Measurements from ENCODE around the gene MSANTD3. TPM values are rescaled to one million over a fixed set of nuclear protein-coding genes. Genes with fewer than 3 reads are reported as not detected.

The MSANTD3 gene
- total and polyA plus RNA-seq, 2 donors, result 14.3 to 19.1 TPM

GRCh38 chr9:100459963-100460362 lies 33.0 kb downstream of the MSANTD3 start:
- no peak overlapping the region for H3K27ac ChIP-seq (ENCODE audit: low read depth)
- H3K36me3 ChIP-seq (ENCODE audit: insufficient read depth), result no peaks in the 10 kb centered on the region
- no peak for DNase-seq (ENCODE audit: extremely low spot score)
- H3K4me1 ChIP-seq (ENCODE audit: insufficient read depth), result no peaks in the 10 kb centered on the region
- no peak overlapping the region for H3K4me3 ChIP-seq (ENCODE audit: low read depth, low read length)
- 65% methylated on average over 2 of the region's 2 CpGs for WGBS

- no peak overlapping the region for H3K27ac ChIP-seq (ENCODE audit: low read depth)
- H3K4me1 ChIP-seq (ENCODE audit: insufficient read depth), result no peaks in the 10 kb centered on the region
- H3K36me3 ChIP-seq (ENCODE audit: insufficient read depth), result no peaks in the 10 kb centered on the region
- no peak overlapping the region for H3K4me3 ChIP-seq (ENCODE audit: low read depth, low read length)
- 88% methylated on average over 2 of the region's 2 CpGs for WGBS
- no peak for DNase-seq (ENCODE audit: extremely low spot score)
These were observed 38.3 kb downstream of the MSANTD3 start for GRCh38 chr9:100465274-100465673.

- Histone ChIP-seq H3K4me1 (ENCODE audit: insufficient read depth) (no peaks in the 10 kb centered on the region), H3K36me3 (ENCODE audit: insufficient read depth) (no peaks in the 10 kb centered on the region), H3K27ac (ENCODE audit: low read depth) (no peak overlapping the region), H3K4me3 (ENCODE audit: low read depth, low read length) (no peak overlapping the region)
- no peak for DNase-seq (ENCODE audit: extremely low spot score)
- 94% methylated on average over 1 of the region's 1 CpG for WGBS
These were observed 38.8 kb downstream of the MSANTD3 start for GRCh38 chr9:100465761-100466160.

- Histone ChIP-seq H3K27ac (ENCODE audit: low read depth) (no peak overlapping the region), H3K4me3 (ENCODE audit: low read depth, low read length) (no peak overlapping the region), H3K4me1 (ENCODE audit: insufficient read depth) (no peaks in the 10 kb centered on the region), H3K36me3 (ENCODE audit: insufficient read depth) (no peaks in the 10 kb centered on the region)
- over 99% methylated on average over 2 of the region's 2 CpGs for WGBS
- DNase-seq (ENCODE audit: extremely low spot score), result no peak
These were observed 39.4 kb downstream of the MSANTD3 start for GRCh38 chr9:100466171-100466828.

DNA sequence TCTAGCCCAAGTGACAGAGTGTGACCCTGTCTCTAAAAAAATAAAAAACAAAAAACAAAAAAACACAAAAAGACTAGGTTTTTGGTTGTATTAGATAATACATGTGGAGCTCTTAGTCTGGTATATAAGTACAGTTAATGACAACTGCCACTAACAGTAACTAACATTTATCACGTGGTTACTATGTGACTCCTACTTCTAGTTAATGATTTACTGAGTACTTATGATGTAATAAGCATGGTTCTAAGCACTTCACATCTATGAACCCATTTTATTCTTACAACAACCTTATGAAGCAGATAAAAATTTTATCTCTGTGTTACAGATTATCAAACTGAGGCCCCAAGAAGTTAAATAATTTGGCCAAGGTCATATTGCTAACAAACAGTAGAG lies 39.9 kb downstream of the MSANTD3 start:
- no peaks in the 10 kb centered on the region for H3K36me3 ChIP-seq (ENCODE audit: insufficient read depth)
- DNase-seq (ENCODE audit: extremely low spot score), result no peak
- WGBS, result 83% methylated on average over 1 of the region's 1 CpG
- H3K27ac ChIP-seq (ENCODE audit: low read depth), result no peak overlapping the region
- H3K4me1 ChIP-seq (ENCODE audit: insufficient read depth), result no peaks in the 10 kb centered on the region
- no peak overlapping the region for H3K4me3 ChIP-seq (ENCODE audit: low read depth, low read length)

DNA sequence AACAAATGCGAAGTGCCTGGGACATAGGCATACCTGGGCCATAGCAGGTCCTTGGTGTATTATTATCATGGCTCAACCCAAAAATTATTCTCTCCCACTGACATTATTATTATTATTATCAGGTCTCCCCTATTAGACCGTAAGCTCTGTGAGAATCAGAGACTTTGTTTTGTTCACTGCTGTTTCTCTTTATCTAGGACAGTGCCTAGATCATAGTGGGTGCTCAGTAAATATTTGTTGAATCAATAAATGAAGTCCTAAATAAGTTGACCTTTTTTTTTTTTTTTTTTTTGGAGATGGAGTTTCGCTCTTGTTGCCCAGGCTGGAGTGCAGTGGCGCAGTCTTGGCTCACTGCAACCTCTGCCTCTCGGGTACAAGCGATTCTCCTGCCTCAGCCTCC lies 41.1 kb downstream of the MSANTD3 start:
- H3K4me3 ChIP-seq (ENCODE audit: low read depth, low read length), result no peak overlapping the region
- H3K27ac ChIP-seq (ENCODE audit: low read depth), result no peak overlapping the region
- H3K36me3 ChIP-seq (ENCODE audit: insufficient read depth), result no peaks in the 10 kb centered on the region
- DNase-seq (ENCODE audit: extremely low spot score), result no peak
- 90% methylated on average over 6 of the region's 6 CpGs for WGBS
- H3K4me1 ChIP-seq (ENCODE audit: insufficient read depth), result no peaks in the 10 kb centered on the region

- no peak for DNase-seq (ENCODE audit: extremely low spot score)
- no peak overlapping the region for H3K4me3 ChIP-seq (ENCODE audit: low read depth, low read length)
- H3K4me1 ChIP-seq (ENCODE audit: insufficient read depth), result peaks cover 3% of the 10 kb centered on the region
- no peak overlapping the region for H3K27ac ChIP-seq (ENCODE audit: low read depth)
- H3K36me3 ChIP-seq (ENCODE audit: insufficient read depth), result no peaks in the 10 kb centered on the region
- 78% methylated on average over 3 of the region's 3 CpGs for WGBS
These were observed 45.3 kb downstream of the MSANTD3 start for GRCh38 chr9:100472268-100472667.

DNA sequence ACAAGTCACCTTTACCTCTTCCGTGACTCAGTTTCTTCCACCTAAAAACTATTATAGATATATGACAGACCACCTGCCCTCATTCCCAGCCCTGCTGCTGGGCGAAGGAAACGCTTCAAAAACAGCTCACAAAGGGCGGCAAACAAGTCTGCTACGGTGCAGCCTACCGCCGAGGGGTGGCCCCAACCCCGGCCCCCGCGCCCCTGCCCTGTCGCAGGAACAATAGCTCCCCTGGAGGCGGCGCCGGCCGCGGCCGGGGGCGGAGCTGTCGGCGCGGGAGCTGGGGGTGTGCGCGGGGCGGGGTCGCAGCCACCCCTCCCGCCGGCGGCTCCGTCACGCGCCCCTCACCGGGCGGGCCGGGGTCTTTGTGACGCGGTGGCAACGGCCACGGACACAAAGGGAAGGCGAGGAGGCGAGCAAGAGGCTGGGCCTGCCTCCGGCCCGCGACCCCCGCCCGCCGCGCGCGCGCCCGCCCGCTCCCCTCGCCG lies 45.9 kb downstream of the MSANTD3 start, which contains the start of gene TMEFF1:
TMEFF1 (plus strand) TSS at position 362 of the 488 bp plus-strand sequence. CDS start 396 bp downstream, outside the sequence.
- Histone ChIP-seq H3K36me3 (ENCODE audit: insufficient read depth) (no peaks in the 10 kb centered on the region), H3K27ac (ENCODE audit: low read depth) (no peak within 1 kb of the TSS), H3K4me3 (ENCODE audit: low read depth, low read length) (peak within 1 kb of the TSS; percentile 86), H3K4me1 (ENCODE audit: insufficient read depth) (peaks cover 3% of the 10 kb centered on the region)
- DNase-seq (ENCODE audit: extremely low spot score), result no peak
- 2% methylated on average over 54 of the region's 54 CpGs for WGBS

DNA sequence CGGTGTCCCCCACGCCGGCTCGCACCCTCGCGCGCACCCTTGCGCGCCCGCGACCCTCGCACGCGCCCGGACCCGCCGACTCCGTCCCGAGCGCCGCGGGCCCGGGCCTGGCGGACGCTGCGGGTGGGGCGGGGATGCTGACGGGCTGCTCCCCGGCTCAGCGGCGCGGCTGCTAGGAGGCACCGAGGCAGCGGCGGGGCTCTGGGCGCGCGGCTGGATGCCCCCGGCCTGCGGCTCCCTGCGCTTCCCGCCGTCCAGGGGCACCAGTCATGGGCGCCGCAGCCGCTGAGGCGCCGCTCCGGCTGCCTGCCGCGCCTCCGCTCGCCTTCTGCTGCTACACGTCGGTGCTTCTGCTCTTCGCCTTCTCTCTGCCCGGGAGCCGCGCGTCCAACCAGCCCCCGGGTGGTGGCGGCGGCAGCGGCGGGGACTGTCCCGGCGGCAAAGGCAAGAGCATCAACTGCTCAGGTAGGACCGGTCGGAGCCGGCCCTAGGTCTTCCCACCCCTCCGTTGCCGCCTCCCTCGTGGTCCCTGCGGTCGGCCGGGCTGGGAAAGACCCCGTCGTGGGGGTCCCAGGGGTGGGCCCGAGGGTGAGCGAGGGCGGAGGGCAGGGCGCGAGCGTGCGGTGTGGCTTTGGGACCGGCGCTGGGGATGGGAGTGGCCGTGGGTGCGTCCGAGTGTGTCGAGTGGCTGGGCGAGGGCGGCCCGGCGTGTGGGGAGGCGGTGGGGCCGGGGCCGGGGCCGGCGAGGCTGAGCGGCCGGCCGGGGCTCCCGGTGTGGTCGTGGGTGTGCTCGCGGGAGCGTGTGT lies 46.5 kb downstream of the MSANTD3 start:
- no peak overlapping the region for H3K27ac ChIP-seq (ENCODE audit: low read depth)
- peak overlapping the region; percentile 86 for H3K4me3 ChIP-seq (ENCODE audit: low read depth, low read length)
- no peaks in the 10 kb centered on the region for H3K36me3 ChIP-seq (ENCODE audit: insufficient read depth)
- H3K4me1 ChIP-seq (ENCODE audit: insufficient read depth), result peaks cover 3% of the 10 kb centered on the region
- under 1% methylated on average over 108 of the region's 108 CpGs for WGBS
- no peak for DNase-seq (ENCODE audit: extremely low spot score)

DNA sequence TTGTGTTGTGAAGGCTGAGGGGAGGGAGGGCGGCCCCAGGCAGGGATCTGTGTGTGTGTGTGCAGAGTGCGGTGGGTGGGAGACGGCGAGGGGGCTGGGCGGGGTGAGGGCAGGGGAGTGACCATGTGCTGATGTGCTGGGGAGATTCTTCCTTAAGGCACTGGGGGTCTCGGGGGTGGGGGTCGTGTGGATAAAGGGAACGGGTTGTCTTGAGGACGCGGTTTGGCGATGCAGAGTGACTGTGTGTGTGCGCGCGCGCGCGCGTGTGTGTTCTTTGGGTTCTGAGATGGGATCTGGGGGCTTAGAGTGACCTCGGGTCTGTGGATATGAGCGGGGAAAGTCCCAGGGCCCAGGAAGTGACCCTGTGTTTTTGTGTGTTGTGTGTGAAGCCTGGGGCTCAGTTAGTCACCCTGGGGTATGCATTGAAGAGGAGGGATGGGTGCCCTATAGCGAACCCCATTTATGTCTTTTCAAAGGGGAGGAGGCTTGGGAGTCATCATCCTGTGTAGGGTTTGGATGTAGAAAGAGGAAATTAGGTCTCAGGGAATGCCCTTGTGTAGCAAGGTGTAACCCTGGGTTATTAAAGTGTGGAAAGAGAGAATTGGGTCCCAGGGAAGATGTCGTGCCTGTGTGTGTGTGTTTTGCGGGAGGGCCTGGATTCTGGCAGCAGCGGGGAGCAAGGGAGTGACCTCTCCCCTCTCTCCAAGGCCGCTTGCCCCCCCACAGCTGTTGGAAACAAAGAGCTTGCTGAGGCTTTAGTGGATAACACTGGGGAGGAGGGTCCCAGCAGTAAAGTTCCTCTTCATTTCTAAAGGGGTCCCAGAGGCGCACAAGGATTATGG lies 47.4 kb downstream of the MSANTD3 start:
- Histone ChIP-seq H3K4me3 (ENCODE audit: low read depth, low read length) (peak overlapping the region; percentile 86), H3K27ac (ENCODE audit: low read depth) (no peak overlapping the region), H3K4me1 (ENCODE audit: insufficient read depth) (peaks cover 3% of the 10 kb centered on the region), H3K36me3 (ENCODE audit: insufficient read depth) (no peaks in the 10 kb centered on the region)
- 31% methylated on average over 26 of the region's 26 CpGs for WGBS
- DNase-seq (ENCODE audit: extremely low spot score), result no peak

- 95% methylated on average over 4 of the region's 4 CpGs for WGBS
- Histone ChIP-seq H3K36me3 (ENCODE audit: insufficient read depth) (no peaks in the 10 kb centered on the region), H3K4me3 (ENCODE audit: low read depth, low read length) (no peak overlapping the region), H3K27ac (ENCODE audit: low read depth) (no peak overlapping the region), H3K4me1 (ENCODE audit: insufficient read depth) (peaks cover 3% of the 10 kb centered on the region)
- DNase-seq (ENCODE audit: extremely low spot score), result no peak
These were observed 48.0 kb downstream of the MSANTD3 start for GRCh38 chr9:100474924-100475276.

DNA sequence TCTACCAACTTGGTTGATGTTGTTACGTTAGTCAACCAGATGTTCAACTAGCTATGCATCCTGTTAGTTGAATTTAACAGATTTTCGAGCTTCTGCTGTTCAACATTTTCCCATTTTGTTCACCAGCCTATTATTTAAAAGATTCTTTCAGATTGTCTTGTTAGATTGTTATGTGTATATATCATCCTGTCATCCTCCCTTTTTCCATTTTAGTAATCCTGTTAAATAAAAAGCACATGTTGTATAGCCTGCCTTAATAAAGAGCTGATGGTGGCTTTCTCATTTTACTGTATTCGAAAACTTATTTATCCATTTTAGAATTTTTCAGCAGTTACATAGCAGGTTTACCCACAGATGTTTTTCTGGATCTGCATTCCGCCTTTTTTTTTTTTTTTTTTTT lies 50.3 kb downstream of the MSANTD3 start:
- 95% methylated on average over 4 of the region's 4 CpGs for WGBS
- DNase-seq (ENCODE audit: extremely low spot score), result no peak
- no peaks in the 10 kb centered on the region for H3K36me3 ChIP-seq (ENCODE audit: insufficient read depth)
- no peak overlapping the region for H3K4me3 ChIP-seq (ENCODE audit: low read depth, low read length)
- no peak overlapping the region for H3K27ac ChIP-seq (ENCODE audit: low read depth)
- peaks cover 3% of the 10 kb centered on the region for H3K4me1 ChIP-seq (ENCODE audit: insufficient read depth)

GRCh38 chr9:100478192-100478591 lies 51.2 kb downstream of the MSANTD3 start:
- peaks cover 3% of the 10 kb centered on the region for H3K4me1 ChIP-seq (ENCODE audit: insufficient read depth)
- H3K27ac ChIP-seq (ENCODE audit: low read depth), result no peak overlapping the region
- WGBS, result 95% methylated on average over 6 of the region's 6 CpGs
- DNase-seq (ENCODE audit: extremely low spot score), result no peak
- no peaks in the 10 kb centered on the region for H3K36me3 ChIP-seq (ENCODE audit: insufficient read depth)
- H3K4me3 ChIP-seq (ENCODE audit: low read depth, low read length), result no peak overlapping the region
